ENCODE measurements around the gene BEGAIN. TPM values are rescaled to one million over a fixed set of nuclear protein-coding genes. Genes with fewer than 3 reads are reported as not detected.

Gene BEGAIN
- total and polyA plus RNA-seq, 4 donors: 0.27 to 1.6 (median 1.3) TPM

GRCh38 chr14:100589071-100589759 is 2.0 kb upstream of the BEGAIN start:
- TF ChIP-seq CTCF (IDR thresholded peaks at IDR 0.05; ENCODE audit: control extremely low read depth, extremely low read depth): no peak
- H3K9me3 ChIP-seq (ENCODE audit: control insufficient read depth in 4 of 4, insufficient read depth in 3 of 4, low read length in 3 of 4): peaks cover 0 to 2% (median 0%) of the 10 kb centered on the region in 4 donors
- H3K27ac ChIP-seq (ENCODE audit: low read depth in 1 of 2, low read length in 1 of 2): no peak overlapping the region
- DNase-seq (peak in 1 of 3 donors; percentile 14), ATAC-seq (ENCODE audit: insufficient read depth, low FRiP score) (no peak)
- no peak overlapping the region for H3K4me3 ChIP-seq
- H3K9ac ChIP-seq (ENCODE audit: insufficient read depth in 1 of 2, low read length in 2 of 2): no peak overlapping the region
- peaks cover 0 to 9% (median 0%) of the 10 kb centered on the region in 5 donors for H3K4me1 ChIP-seq (ENCODE audit: control insufficient read depth in 5 of 5, insufficient read depth in 5 of 5, low read length in 5 of 5)
- H3K36me3 ChIP-seq (ENCODE audit: control insufficient read depth in 4 of 4, insufficient read depth in 4 of 4, low read length in 4 of 4): no peaks in the 10 kb centered on the region
- WGBS, 2 donors: 69 to 75% methylated on average over 13 of the region's 13 CpGs
- peaks cover 7 to 13% (median 10%) of the 10 kb centered on the region in 3 donors for H3K27me3 ChIP-seq (ENCODE audit: control insufficient read depth in 3 of 3, insufficient read depth in 3 of 3, low read length in 2 of 3)

GRCh38 chr14:100588671-100589070 is 1.5 kb upstream of the BEGAIN start:
- peak in 1 of 3 donors; percentile 11 for DNase-seq
- ATAC-seq (ENCODE audit: insufficient read depth, low FRiP score): no peak
- no peak for TF ChIP-seq CTCF (IDR thresholded peaks at IDR 0.05; ENCODE audit: control extremely low read depth, extremely low read depth)
- H3K4me1 ChIP-seq (ENCODE audit: control insufficient read depth in 5 of 5, insufficient read depth in 5 of 5, low read length in 5 of 5): peaks cover 0 to 9% (median 0%) of the 10 kb centered on the region in 5 donors
- peaks cover 7 to 13% (median 10%) of the 10 kb centered on the region in 3 donors for H3K27me3 ChIP-seq (ENCODE audit: control insufficient read depth in 3 of 3, insufficient read depth in 3 of 3, low read length in 2 of 3)
- H3K4me3 ChIP-seq: no peak overlapping the region
- no peak overlapping the region for H3K27ac ChIP-seq (ENCODE audit: low read depth in 1 of 2, low read length in 1 of 2)
- H3K36me3 ChIP-seq (ENCODE audit: control insufficient read depth in 4 of 4, insufficient read depth in 4 of 4, low read length in 4 of 4): no peaks in the 10 kb centered on the region
- H3K9ac ChIP-seq (ENCODE audit: insufficient read depth in 1 of 2, low read length in 2 of 2): no peak overlapping the region
- peaks cover 0 to 2% (median 0%) of the 10 kb centered on the region in 4 donors for H3K9me3 ChIP-seq (ENCODE audit: control insufficient read depth in 4 of 4, insufficient read depth in 3 of 4, low read length in 3 of 4)
- 72 to 73% methylated on average over 10 of the region's 10 CpGs for WGBS, 2 donors

GRCh38 chr14:100587763-100588411 is 670 bp upstream of the BEGAIN start:
- Histone ChIP-seq H3K9me3 (ENCODE audit: control insufficient read depth in 4 of 4, insufficient read depth in 3 of 4, low read length in 3 of 4) (peaks cover 0 to 2% (median 0%) of the 10 kb centered on the region in 4 donors), H3K27ac (ENCODE audit: low read depth in 1 of 2, low read length in 1 of 2) (no peak overlapping the region), H3K36me3 (ENCODE audit: control insufficient read depth in 4 of 4, insufficient read depth in 4 of 4, low read length in 4 of 4) (no peaks in the 10 kb centered on the region), H3K4me3 (no peak overlapping the region), H3K4me1 (ENCODE audit: control insufficient read depth in 5 of 5, insufficient read depth in 5 of 5, low read length in 5 of 5) (peaks cover 0 to 9% (median 0%) of the 10 kb centered on the region in 5 donors), H3K9ac (ENCODE audit: insufficient read depth in 1 of 2, low read length in 2 of 2) (no peak overlapping the region), H3K27me3 (ENCODE audit: control insufficient read depth in 3 of 3, insufficient read depth in 3 of 3, low read length in 2 of 3) (peaks cover 7 to 17% (median 10%) of the 10 kb centered on the region in 3 donors)
- DNase-seq (peak in 1 of 3 donors; percentile 11), ATAC-seq (ENCODE audit: insufficient read depth, low FRiP score) (no peak)
- WGBS, 2 donors: 53 to 64% methylated on average over 15 of the region's 15 CpGs
- TF ChIP-seq CTCF (IDR thresholded peaks at IDR 0.05; ENCODE audit: control extremely low read depth, extremely low read depth): no peak

All from lung (tissue), 12 donors.